Measurements from ENCODE around the gene S100A7.

The S100A7 gene

GRCh38 chr1:153431002-153431401, 29.4 kb downstream of the S100A7 start:
- no peak for TF ChIP-seq HDGF (IDR thresholded peaks at IDR 0.05; ENCODE audit: borderline replicate concordance)
- no peak for TF ChIP-seq FOXM1 (IDR thresholded peaks at IDR 0.05; ENCODE audit: borderline replicate concordance)
- TF ChIP-seq L3MBTL2 (conservative IDR thresholded peaks at IDR 0.05) = no peak
- TF ChIP-seq SUZ12 (IDR thresholded peaks at IDR 0.05) = no peak
- TF ChIP-seq ELF4 (IDR thresholded peaks at IDR 0.05) = no peak
- TF ChIP-seq NFRKB (IDR thresholded peaks at IDR 0.05) = no peak
- no peak for TF ChIP-seq FOXK2 (IDR thresholded peaks at IDR 0.05)
- TF ChIP-seq ARNT (IDR thresholded peaks at IDR 0.05) = no peak
- no peak for TF ChIP-seq CTBP1 (IDR thresholded peaks at IDR 0.05; ENCODE audit: borderline replicate concordance)
- TF ChIP-seq ZNF384 (IDR thresholded peaks at IDR 0.05) = no peak
- TF ChIP-seq LEF1 (IDR thresholded peaks at IDR 0.05; ENCODE audit: borderline replicate concordance) = no peak
- TF ChIP-seq FOXA1 (IDR thresholded peaks at IDR 0.05) = no peak
- CTCF ChIA-PET = interaction anchor here (0.7 kb wide), 1 partner anchor 19 kb away, joined by 3 read pairs; no protein-coding TSS in a partner anchor
- POLR2A ChIA-PET = no interaction called here
- DNase-seq (ENCODE audit: extremely low spot score) = no peak

GRCh38 chr1:153430561-153430960, 29.9 kb downstream of the S100A7 start:
- CTCF ChIA-PET = interaction anchor here (0.7 kb wide), 1 partner anchor 20 kb away, joined by 3 read pairs; no protein-coding TSS in a partner anchor
- TF ChIP-seq BHLHE40 (IDR thresholded peaks at IDR 0.05; ENCODE audit: borderline replicate concordance) (no peak), FOXM1 (IDR thresholded peaks at IDR 0.05; ENCODE audit: borderline replicate concordance) (no peak), PKNOX1 (IDR thresholded peaks at IDR 0.05) (no peak)
- no peak for DNase-seq (ENCODE audit: extremely low spot score)
- POLR2A ChIA-PET = no interaction called here

GRCh38 chr1:153430166-153430553, 30.3 kb downstream of the S100A7 start:
- ChIA-PET CTCF (interaction anchor here (0.7 kb wide), 1 partner anchor 20 kb away, joined by 3 read pairs; no protein-coding TSS in a partner anchor), POLR2A (no interaction called here)
- no peak for DNase-seq (ENCODE audit: extremely low spot score)
- TF ChIP-seq TARDBP (IDR thresholded peaks at IDR 0.05) = no peak
- TF ChIP-seq FOXA1 (IDR thresholded peaks at IDR 0.05) = no peak

- ChIA-PET CTCF (interaction anchor here (0.7 kb wide), 1 partner anchor 18 kb away, joined by 3 read pairs; no protein-coding TSS in a partner anchor), POLR2A (no interaction called here)
- TF ChIP-seq FOXM1 (IDR thresholded peaks at IDR 0.05; ENCODE audit: borderline replicate concordance) (no peak), L3MBTL2 (conservative IDR thresholded peaks at IDR 0.05) (no peak), CTBP1 (IDR thresholded peaks at IDR 0.05; ENCODE audit: borderline replicate concordance) (no peak), ARNT (IDR thresholded peaks at IDR 0.05) (no peak), ELF4 (IDR thresholded peaks at IDR 0.05) (no peak), SUZ12 (IDR thresholded peaks at IDR 0.05) (no peak), ZNF384 (IDR thresholded peaks at IDR 0.05) (no peak), SP1 (IDR thresholded peaks at IDR 0.05) (no peak), NFRKB (IDR thresholded peaks at IDR 0.05) (no peak), FOXK2 (IDR thresholded peaks at IDR 0.05) (no peak)
- no peak for DNase-seq (ENCODE audit: extremely low spot score)
Observed at GRCh38 chr1:153429266-153430165, 30.9 kb downstream of the S100A7 start.

- ChIA-PET CTCF (no interaction called here), POLR2A (no interaction called here)
- TF ChIP-seq LEF1 (IDR thresholded peaks at IDR 0.05; ENCODE audit: borderline replicate concordance) (no peak), TARDBP (IDR thresholded peaks at IDR 0.05) (no peak), ARNT (IDR thresholded peaks at IDR 0.05) (no peak), HDGF (IDR thresholded peaks at IDR 0.05; ENCODE audit: borderline replicate concordance) (no peak), L3MBTL2 (conservative IDR thresholded peaks at IDR 0.05) (no peak), ELF4 (IDR thresholded peaks at IDR 0.05) (no peak), FOXK2 (IDR thresholded peaks at IDR 0.05) (no peak), CTBP1 (IDR thresholded peaks at IDR 0.05; ENCODE audit: borderline replicate concordance) (no peak), BHLHE40 (IDR thresholded peaks at IDR 0.05; ENCODE audit: borderline replicate concordance) (no peak), ZNF384 (IDR thresholded peaks at IDR 0.05) (no peak), SP1 (IDR thresholded peaks at IDR 0.05) (no peak), NFRKB (IDR thresholded peaks at IDR 0.05) (no peak), SUZ12 (IDR thresholded peaks at IDR 0.05) (no peak), PKNOX1 (IDR thresholded peaks at IDR 0.05) (no peak)
- no peak for DNase-seq (ENCODE audit: extremely low spot score)
Observed at GRCh38 chr1:153428791-153429190, 31.7 kb downstream of the S100A7 start.

GRCh38 chr1:153428073-153428638, 32.3 kb downstream of the S100A7 start:
- no peak for DNase-seq (ENCODE audit: extremely low spot score)
- POLR2A ChIA-PET = no interaction called here
- TF ChIP-seq SP1 (IDR thresholded peaks at IDR 0.05) = no peak
- no peak for TF ChIP-seq LEF1 (IDR thresholded peaks at IDR 0.05; ENCODE audit: borderline replicate concordance)
- TF ChIP-seq PKNOX1 (IDR thresholded peaks at IDR 0.05) = no peak
- TF ChIP-seq FOXA1 (IDR thresholded peaks at IDR 0.05) = no peak
- TF ChIP-seq ZNF384 (IDR thresholded peaks at IDR 0.05) = no peak
- TF ChIP-seq NFRKB (IDR thresholded peaks at IDR 0.05) = no peak
- no peak for TF ChIP-seq BHLHE40 (IDR thresholded peaks at IDR 0.05; ENCODE audit: borderline replicate concordance)
- TF ChIP-seq FOXK2 (IDR thresholded peaks at IDR 0.05) = no peak
- TF ChIP-seq ARNT (IDR thresholded peaks at IDR 0.05) = no peak
- no peak for TF ChIP-seq TARDBP (IDR thresholded peaks at IDR 0.05)
- no peak for TF ChIP-seq ELF4 (IDR thresholded peaks at IDR 0.05)
- no peak for TF ChIP-seq L3MBTL2 (conservative IDR thresholded peaks at IDR 0.05)
- no peak for TF ChIP-seq FOXM1 (IDR thresholded peaks at IDR 0.05; ENCODE audit: borderline replicate concordance)
- no peak for TF ChIP-seq CTBP1 (IDR thresholded peaks at IDR 0.05; ENCODE audit: borderline replicate concordance)
- TF ChIP-seq SUZ12 (IDR thresholded peaks at IDR 0.05) = no peak
- TF ChIP-seq HDGF (IDR thresholded peaks at IDR 0.05; ENCODE audit: borderline replicate concordance) = no peak
- CTCF ChIA-PET = no interaction called here

Measured in HEK293T (cell line).